ENCODE measurements around the gene PRPF40A.

PRPF40A gene

GRCh38 chr2:152716805-152717227, 445 bp downstream of the PRPF40A start:
- DNase-seq, result peak; percentile 49

GRCh38 chr2:152715854-152716428, 1.3 kb downstream of the PRPF40A start:
- peak; percentile 51 for DNase-seq

GRCh38 chr2:152715112-152715511, 2.1 kb downstream of the PRPF40A start:
- DNase-seq, result no peak

- no peak for DNase-seq
These were observed 6.5 kb downstream of the PRPF40A start for GRCh38 chr2:152710713-152711112.

GRCh38 chr2:152708742-152709141, 8.5 kb downstream of the PRPF40A start:
- DNase-seq, result no peak

GRCh38 chr2:152706477-152707021, 10.7 kb downstream of the PRPF40A start:
- DNase-seq, result no peak

GRCh38 chr2:152701198-152701597, 16.1 kb downstream of the PRPF40A start:
- no peak for DNase-seq

GRCh38 chr2:152696476-152696875, 20.8 kb downstream of the PRPF40A start:
- no peak for DNase-seq

GRCh38 chr2:152695763-152696162, 21.5 kb downstream of the PRPF40A start:
- no peak for DNase-seq

GRCh38 chr2:152694161-152694661, 23.1 kb downstream of the PRPF40A start:
- DNase-seq, result peak; percentile 33

GRCh38 chr2:152693033-152693432, 24.2 kb downstream of the PRPF40A start:
- no peak for DNase-seq

GRCh38 chr2:152686321-152686720, 30.9 kb downstream of the PRPF40A start:
- DNase-seq, result no peak

- no peak for DNase-seq
These were observed 33.9 kb downstream of the PRPF40A start for GRCh38 chr2:152683400-152683799.

- no peak for DNase-seq
These were observed 34.6 kb downstream of the PRPF40A start for GRCh38 chr2:152682663-152683062.

GRCh38 chr2:152678808-152679207, 38.5 kb downstream of the PRPF40A start:
- DNase-seq, result no peak

- no peak for DNase-seq
These were observed 40.8 kb downstream of the PRPF40A start for GRCh38 chr2:152676461-152676860.

- DNase-seq, result no peak
These were observed 42.9 kb downstream of the PRPF40A start for GRCh38 chr2:152674334-152674733.

- DNase-seq, result no peak
These were observed 52.5 kb downstream of the PRPF40A start for GRCh38 chr2:152664725-152665124.

GRCh38 chr2:152661076-152661475, 56.2 kb downstream of the PRPF40A start:
- DNase-seq, result no peak

- DNase-seq, result no peak
These were observed 59.0 kb downstream of the PRPF40A start for GRCh38 chr2:152658221-152658620.

- DNase-seq, result no peak
These were observed 60.2 kb downstream of the PRPF40A start for GRCh38 chr2:152657043-152657442.

- DNase-seq, result no peak
These were observed 61.4 kb downstream of the PRPF40A start for GRCh38 chr2:152655880-152656279.

- DNase-seq, result no peak
These were observed 65.4 kb downstream of the PRPF40A start for GRCh38 chr2:152651834-152652233.

- DNase-seq, result no peak
These were observed 66.4 kb downstream of the PRPF40A start for GRCh38 chr2:152650768-152651371.

GRCh38 chr2:152649997-152650396, 67.3 kb downstream of the PRPF40A start:
- DNase-seq, result no peak

Data from stimulated activated CD4-positive, alpha-beta T cell treated with anti-CD3 and anti-CD28 coated beads, Interleukin-15, amount 100 ng/mL, for 24 hours (primary cell).